Measurements from ENCODE around the gene MYOF. TPM values are rescaled to one million over a fixed set of nuclear protein-coding genes. Genes with fewer than 3 reads are reported as not detected.

MYOF gene
- total and polyA plus RNA-seq, 8 donors = 5.0 to 111 (median 36.0) TPM

GRCh38 chr10:93463723-93464476 is 18.2 kb downstream of the MYOF start:
- H3K4me3 ChIP-seq = no peak overlapping the region
- no peaks in the 10 kb centered on the region for H3K9me3 ChIP-seq
- 49 to 57% (median 56%) methylated on average over 6 of the region's 6 CpGs for WGBS, 5 donors
- intact Hi-C loops (cut with DNase I; ENCODE audit: low total_unique reads) = no loop called here
- peak overlapping the region; percentile 3 to 94 (median 94) for H3K27ac ChIP-seq
- no peaks in the 10 kb centered on the region for H3K36me3 ChIP-seq
- peak in 1 of 2 donors; percentile 67 for DNase-seq
- TF ChIP-seq POLR2A (IDR thresholded peaks at IDR 0.05) = no peak
- TF ChIP-seq CTCF (IDR thresholded peaks at IDR 0.05) = no peak
- peak in 1 of 3 donors; percentile 4 for TF ChIP-seq POLR2AphosphoS5 (IDR thresholded peaks at IDR 0.05)
- no peaks in the 10 kb centered on the region for H3K27me3 ChIP-seq
- H3K4me1 ChIP-seq = peaks cover 48 to 84% (median 78%) of the 10 kb centered on the region in 4 donors

- Histone ChIP-seq H3K4me3 (no peak overlapping the region), H3K27me3 (no peaks in the 10 kb centered on the region), H3K27ac (peak overlapping the region; percentile 18 to 94 (median 94)), H3K4me1 (peaks cover 58 to 86% (median 76%) of the 10 kb centered on the region in 4 donors), H3K9me3 (no peaks in the 10 kb centered on the region), H3K36me3 (no peaks in the 10 kb centered on the region)
- no peak for DNase-seq
- TF ChIP-seq EP300 (IDR thresholded peaks at IDR 0.05) (no peak), POLR2A (IDR thresholded peaks at IDR 0.05) (no peak), POLR2AphosphoS5 (IDR thresholded peaks at IDR 0.05) (peak in 1 of 3 donors; percentile 53), CTCF (IDR thresholded peaks at IDR 0.05) (no peak)
- WGBS, 5 donors = 39 to 59% (median 49%) methylated on average over 9 of the region's 9 CpGs
- intact Hi-C loops (cut with DNase I; ENCODE audit: low total_unique reads) = no loop called here
Measured at GRCh38 chr10:93462881-93463280, 19.3 kb downstream of the MYOF start.

GRCh38 chr10:93462371-93462770 is 19.8 kb downstream of the MYOF start:
- Histone ChIP-seq H3K4me1 (peaks cover 60 to 91% (median 81%) of the 10 kb centered on the region in 4 donors), H3K36me3 (no peaks in the 10 kb centered on the region), H3K9me3 (no peaks in the 10 kb centered on the region), H3K4me3 (no peak overlapping the region), H3K27me3 (no peaks in the 10 kb centered on the region), H3K27ac (peak overlapping the region in 4 of 5 donors; percentile 94)
- TF ChIP-seq POLR2A (IDR thresholded peaks at IDR 0.05) (no peak), EP300 (IDR thresholded peaks at IDR 0.05) (no peak), POLR2AphosphoS5 (IDR thresholded peaks at IDR 0.05) (no peak), CTCF (IDR thresholded peaks at IDR 0.05) (no peak)
- WGBS, 5 donors = 22 to 72% (median 46%) methylated on average over 2 of the region's 2 CpGs
- intact Hi-C loops (cut with DNase I; ENCODE audit: low total_unique reads) = no loop called here
- no peak for DNase-seq

GRCh38 chr10:93461807-93462178 is 20.3 kb downstream of the MYOF start:
- Histone ChIP-seq H3K27me3 (no peaks in the 10 kb centered on the region), H3K9me3 (no peaks in the 10 kb centered on the region), H3K36me3 (no peaks in the 10 kb centered on the region), H3K4me3 (no peak overlapping the region), H3K4me1 (peaks cover 60 to 93% (median 81%) of the 10 kb centered on the region in 4 donors), H3K27ac (peak overlapping the region in 4 of 5 donors; percentile 94)
- TF ChIP-seq POLR2A (IDR thresholded peaks at IDR 0.05) (no peak), EP300 (IDR thresholded peaks at IDR 0.05) (no peak), CTCF (IDR thresholded peaks at IDR 0.05) (no peak), POLR2AphosphoS5 (IDR thresholded peaks at IDR 0.05) (peak in 1 of 3 donors; percentile 31)
- peak; percentile 48 to 63 for DNase-seq
- 89 to 100% (median 97%) methylated on average over 1 of the region's 1 CpG for WGBS, 5 donors
- intact Hi-C loops (cut with DNase I; ENCODE audit: low total_unique reads) = no loop called here

Measured in stomach (tissue), 9 donors.